GM23338 (cell line): Measurements from ENCODE around the gene MARK3. TPM values are rescaled to one million over a fixed set of nuclear protein-coding genes. Genes with fewer than 3 reads are reported as not detected.
A peak's percentile ranks its signal among the peaks of the same experiment; 100 is the strongest.

Source experiments
- ATAC-seq: fragments of 200-7000 bp; cut with Tn5 transposase; 3 replicates; pipeline ENCODE4 v1.9.1; 2020
- DNase-seq: peaks from one replicate; pipeline ENCODE4 v3.0.0-alpha.2; 2015; ENCODE audit warnings: low spot score
- H2AFZ ChIP-seq: fragments of 200-600 bp; sonication (generic); 2 replicates; pipeline ENCODE4 v1.8.0; 2016; ENCODE audit warnings: antibody characterized with exemption, mild to moderate bottlenecking, moderate library complexity
- H3F3A ChIP-seq: fragments of 200-600 bp; sonication (generic); replicated peaks from 2 replicates; pipeline ENCODE4 v1.8.0; 2017; ENCODE audit warnings: antibody characterized with exemption, mixed run types, low read depth
- H3K27ac ChIP-seq: fragments of 200-600 bp; sonication (generic); 2 replicates; pipeline ENCODE4 v1.6.1; 2016; ENCODE audit warnings: low read depth
- H3K27me3 ChIP-seq: fragments of 200-600 bp; sonication (generic); 2 replicates; pipeline ENCODE4 v1.8.0; 2016; ENCODE audit warnings: mild to moderate bottlenecking, mixed run types, moderate library complexity; ENCODE audit not compliant: insufficient read depth
- H3K36me3 ChIP-seq: fragments of 200-600 bp; sonication (generic); 2 replicates; pipeline ENCODE4 v1.8.0; 2016; ENCODE audit warnings: mild to moderate bottlenecking; ENCODE audit not compliant: insufficient read depth
- H3K4me1 ChIP-seq: fragments of 200-600 bp; sonication (generic); 2 replicates; pipeline ENCODE4 v1.8.0; 2016; ENCODE audit warnings: mild to moderate bottlenecking, moderate library complexity; ENCODE audit not compliant: insufficient read depth
- H3K4me2 ChIP-seq: fragments of 200-600 bp; sonication (generic); 2 replicates; pipeline ENCODE4 v1.7.1; 2017; ENCODE audit warnings: mixed run types
- H3K4me3 ChIP-seq: fragments of 200-600 bp; sonication (generic); 2 replicates; pipeline ENCODE4 v1.6.1; 2016; ENCODE audit warnings: mixed run types
- H3K79me2 ChIP-seq: fragments of 200-600 bp; sonication (generic); replicated peaks from 2 replicates; pipeline ENCODE4 v1.8.0; 2017; ENCODE audit warnings: mild to moderate bottlenecking; ENCODE audit not compliant: insufficient read depth
- H3K9me2 ChIP-seq: fragments of 200-600 bp; sonication (generic); 2 replicates; pipeline ENCODE4 v1.8.0; 2017; ENCODE audit not compliant: insufficient read depth
- H4K20me1 ChIP-seq: fragments of 200-600 bp; sonication (generic); replicated peaks from 2 replicates; pipeline ENCODE4 v1.8.0; 2017; ENCODE audit warnings: mild to moderate bottlenecking; ENCODE audit not compliant: insufficient read depth
- H3K27ac Mint-ChIP-seq: 2 replicates; pipeline ENCODE4 v1.8.0; 2020; ENCODE audit warnings: inconsistent platforms, mild to moderate bottlenecking, moderate library complexity, mixed read lengths
- H3K27me3 Mint-ChIP-seq: 3 replicates; pipeline ENCODE4 v1.8.0; 2022; ENCODE audit warnings: low read depth, mild to moderate bottlenecking, moderate library complexity, mixed read lengths, inconsistent platforms; ENCODE audit not compliant: insufficient read depth, poor library complexity
- H3K36me3 Mint-ChIP-seq: 3 replicates; pipeline ENCODE4 v1.8.0; 2021; ENCODE audit warnings: low read depth, mild to moderate bottlenecking, inconsistent platforms, moderate library complexity, mixed read lengths
- H3K4me1 Mint-ChIP-seq: 3 replicates; pipeline ENCODE4 v1.8.0; 2020; ENCODE audit warnings: mild to moderate bottlenecking, inconsistent platforms, mixed read lengths
- H3K4me3 Mint-ChIP-seq: 3 replicates; pipeline ENCODE4 v1.8.0; 2021; ENCODE audit warnings: moderate library complexity, mild to moderate bottlenecking, inconsistent platforms, mixed read lengths
- H3K9me3 Mint-ChIP-seq: 3 replicates; pipeline ENCODE4 v1.8.0; 2020; ENCODE audit warnings: moderate library complexity, mild to moderate bottlenecking, inconsistent platforms, mixed read lengths
- CREB1 ChIP-seq: fragments of 250-450 bp; sonication (Bioruptor Pico); IDR thresholded peaks from 2 replicates; pipeline ENCODE4 v1.5.0; 2020; ENCODE audit warnings: low read depth, mild to moderate bottlenecking, moderate library complexity
- NANOG ChIP-seq: IDR thresholded peaks from 2 replicates; pipeline ENCODE4 v1.6.1; 2016; ENCODE audit warnings: antibody characterized with exemption, borderline replicate concordance
- ZNF462 ChIP-seq: fragments of 250-450 bp; sonication (Bioruptor Pico); IDR thresholded peaks from 2 replicates; pipeline ENCODE4 v1.5.0; 2020; ENCODE audit warnings: mild to moderate bottlenecking, moderate library complexity
- polyA plus RNA-seq: library from polyadenylated mRNA; unstranded; fragments of >200 nt; fragmentation: Nextera tagmentation; extraction: Ambion mirVana; gene quantifications from 2 replicates; pipeline ENCODE4 v1.2.1, GENCODE V29; 2016
- total RNA-seq: library from RNA; depleted of rRNA; stranded (reverse); fragments of >200 nt; shearing (Covaris generic); gene quantifications from 2 replicates; pipeline ENCODE4 v1.2.3, GENCODE V29; 2014
- TF ChIP-seq, protein P1 (sequence below): IDR thresholded peaks from 2 replicates; pipeline ENCODE4 v1.6.1; 2016; ENCODE audit warnings: antibody characterized with exemption

The MARK3 gene
- total and polyA plus RNA-seq, 2 experiments from 2014 or later, result 45.9 to 69.7 TPM

DNA sequence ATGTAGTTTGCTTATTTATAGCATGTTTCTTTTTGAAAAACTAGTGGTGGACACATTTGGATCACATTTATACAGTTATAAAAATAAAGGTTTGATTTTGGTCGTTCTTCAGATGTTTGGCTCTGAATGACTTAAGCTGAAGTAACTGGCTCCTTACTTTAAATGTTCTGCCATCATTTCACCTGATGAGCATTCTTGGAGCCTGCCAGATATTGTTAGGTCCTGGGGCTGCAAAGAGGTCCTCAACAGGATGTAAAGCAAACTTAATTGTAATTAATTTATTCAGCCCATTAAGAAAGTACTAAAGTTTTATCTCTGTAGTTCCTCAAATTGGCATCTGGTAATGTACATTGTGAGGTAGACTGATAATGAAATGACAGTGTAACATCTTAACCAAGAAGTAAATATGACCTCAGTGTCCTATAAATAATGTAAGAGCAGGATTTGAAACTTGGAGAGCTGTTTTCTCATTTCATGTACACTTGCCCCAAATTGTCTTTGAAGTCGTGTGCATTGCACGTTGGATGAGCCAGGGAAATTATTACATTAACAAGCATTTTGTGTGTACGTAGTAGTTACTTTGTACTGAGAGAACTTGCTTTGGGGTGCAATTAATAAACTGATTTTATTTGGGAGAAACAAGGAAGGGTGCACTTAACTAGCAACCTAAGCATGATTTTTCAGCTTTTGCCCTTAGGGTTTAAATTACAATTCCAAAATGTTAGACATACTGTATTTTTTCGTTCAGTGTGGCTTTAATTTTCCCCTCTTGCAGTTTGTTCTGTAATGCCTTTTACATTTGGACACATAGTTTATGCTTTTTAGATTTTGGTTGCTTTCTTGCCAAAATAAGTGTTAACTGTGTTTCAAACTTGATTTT is 43.7 kb upstream of the MARK3 start:
- ATAC-seq (no peak), DNase-seq (no peak)
- TF ChIP-seq NANOG (no peak), ZNF462 (CRISPR knock-in tag) (no peak), CREB1 (CRISPR knock-in tag) (no peak)
- TF ChIP-seq, protein P1, sequence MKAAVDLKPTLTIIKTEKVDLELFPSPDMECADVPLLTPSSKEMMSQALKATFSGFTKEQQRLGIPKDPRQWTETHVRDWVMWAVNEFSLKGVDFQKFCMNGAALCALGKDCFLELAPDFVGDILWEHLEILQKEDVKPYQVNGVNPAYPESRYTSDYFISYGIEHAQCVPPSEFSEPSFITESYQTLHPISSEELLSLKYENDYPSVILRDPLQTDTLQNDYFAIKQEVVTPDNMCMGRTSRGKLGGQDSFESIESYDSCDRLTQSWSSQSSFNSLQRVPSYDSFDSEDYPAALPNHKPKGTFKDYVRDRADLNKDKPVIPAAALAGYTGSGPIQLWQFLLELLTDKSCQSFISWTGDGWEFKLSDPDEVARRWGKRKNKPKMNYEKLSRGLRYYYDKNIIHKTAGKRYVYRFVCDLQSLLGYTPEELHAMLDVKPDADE, result no peak
- Histone ChIP-seq H3F3A (peaks cover 84% of the 10 kb centered on the region), H3K36me3 (peaks cover 76% of the 10 kb centered on the region), H3K27ac (peak overlapping the region; percentile 35; the same call in 1 of the 2 replicates), H3K79me2 (peaks cover 23% of the 10 kb centered on the region), H2AFZ (no peak overlapping the region), H4K20me1 (peaks cover 75% of the 10 kb centered on the region), H3K4me3 (no peak overlapping the region), H3K9me2 (no peaks in the 10 kb centered on the region), H3K4me2 (no peak overlapping the region), H3K27me3 (no peaks in the 10 kb centered on the region), H3K4me1 (peaks cover 11% of the 10 kb centered on the region)
- no peaks in the 10 kb centered on the region for H3K9me3 Mint-ChIP-seq
- no peak overlapping the region for H3K4me3 Mint-ChIP-seq
- H3K27ac Mint-ChIP-seq, result no peak overlapping the region
- peaks cover 9% of the 10 kb centered on the region; the same call in 2 of the 3 replicates for H3K4me1 Mint-ChIP-seq
- peaks cover 91% of the 10 kb centered on the region for H3K36me3 Mint-ChIP-seq
- H3K27me3 Mint-ChIP-seq, result peaks cover 10% of the 10 kb centered on the region
